GM19043 (cell line): ENCODE data around the gene ACSS2.
A peak's percentile ranks its signal among the peaks of the same experiment; 100 is the strongest.

Experiments
- ATAC-seq: cut with Tn5 transposase; IDR thresholded peaks from one replicate; pipeline ENCODE4 v1.9.1; 2021; ENCODE audit warnings: low read depth; ENCODE audit not compliant: unreplicated experiment

ACSS2 gene, protein sequence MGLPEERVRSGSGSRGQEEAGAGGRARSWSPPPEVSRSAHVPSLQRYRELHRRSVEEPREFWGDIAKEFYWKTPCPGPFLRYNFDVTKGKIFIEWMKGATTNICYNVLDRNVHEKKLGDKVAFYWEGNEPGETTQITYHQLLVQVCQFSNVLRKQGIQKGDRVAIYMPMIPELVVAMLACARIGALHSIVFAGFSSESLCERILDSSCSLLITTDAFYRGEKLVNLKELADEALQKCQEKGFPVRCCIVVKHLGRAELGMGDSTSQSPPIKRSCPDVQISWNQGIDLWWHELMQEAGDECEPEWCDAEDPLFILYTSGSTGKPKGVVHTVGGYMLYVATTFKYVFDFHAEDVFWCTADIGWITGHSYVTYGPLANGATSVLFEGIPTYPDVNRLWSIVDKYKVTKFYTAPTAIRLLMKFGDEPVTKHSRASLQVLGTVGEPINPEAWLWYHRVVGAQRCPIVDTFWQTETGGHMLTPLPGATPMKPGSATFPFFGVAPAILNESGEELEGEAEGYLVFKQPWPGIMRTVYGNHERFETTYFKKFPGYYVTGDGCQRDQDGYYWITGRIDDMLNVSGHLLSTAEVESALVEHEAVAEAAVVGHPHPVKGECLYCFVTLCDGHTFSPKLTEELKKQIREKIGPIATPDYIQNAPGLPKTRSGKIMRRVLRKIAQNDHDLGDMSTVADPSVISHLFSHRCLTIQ

DNA sequence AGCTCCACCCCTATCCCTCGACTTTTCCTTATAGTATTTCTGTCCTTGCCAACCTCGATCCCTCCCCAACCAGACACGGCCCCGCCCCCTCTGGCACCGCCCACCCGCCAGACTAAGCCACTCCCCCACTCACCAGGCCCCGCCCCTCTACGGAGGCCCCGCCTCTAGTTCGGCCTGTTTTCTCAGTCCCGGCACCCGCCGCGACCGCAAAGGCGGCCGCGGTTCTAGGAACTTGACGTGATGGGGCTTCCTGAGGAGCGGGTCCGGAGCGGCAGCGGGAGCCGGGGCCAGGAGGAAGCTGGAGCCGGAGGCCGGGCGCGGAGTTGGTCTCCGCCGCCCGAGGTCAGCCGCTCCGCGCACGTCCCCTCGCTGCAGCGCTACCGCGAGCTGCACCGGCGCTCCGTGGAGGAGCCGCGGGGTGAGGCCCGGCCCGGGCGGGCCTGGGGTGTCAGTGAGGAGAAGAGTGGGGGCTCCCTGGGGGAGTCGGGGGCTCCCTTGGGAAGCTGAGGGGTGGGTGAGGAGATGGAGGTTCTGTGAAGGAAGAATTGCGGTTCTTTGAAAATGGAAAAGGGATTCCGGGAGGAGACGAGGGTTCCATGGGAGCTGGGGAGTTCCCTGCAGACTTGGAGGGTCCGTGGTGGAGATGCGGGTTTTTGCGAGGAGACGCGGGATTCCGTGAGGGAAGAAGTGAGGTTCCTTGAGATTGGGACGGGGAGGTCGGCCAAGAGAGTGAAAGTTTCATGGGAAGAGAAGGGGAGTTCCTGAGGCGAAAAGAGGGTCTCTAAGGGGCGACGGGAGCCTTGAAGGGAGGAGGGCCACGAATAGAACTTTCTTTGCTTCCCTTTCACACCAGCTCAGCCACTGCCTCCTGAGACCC is at the start of gene ACSS2:
Gene ACSS2 (plus strand): TSS at position 207 of the 877 bp plus-strand sequence. CDS start 34 bp downstream, at position 241.
- peak; percentile 54 for ATAC-seq

DNA sequence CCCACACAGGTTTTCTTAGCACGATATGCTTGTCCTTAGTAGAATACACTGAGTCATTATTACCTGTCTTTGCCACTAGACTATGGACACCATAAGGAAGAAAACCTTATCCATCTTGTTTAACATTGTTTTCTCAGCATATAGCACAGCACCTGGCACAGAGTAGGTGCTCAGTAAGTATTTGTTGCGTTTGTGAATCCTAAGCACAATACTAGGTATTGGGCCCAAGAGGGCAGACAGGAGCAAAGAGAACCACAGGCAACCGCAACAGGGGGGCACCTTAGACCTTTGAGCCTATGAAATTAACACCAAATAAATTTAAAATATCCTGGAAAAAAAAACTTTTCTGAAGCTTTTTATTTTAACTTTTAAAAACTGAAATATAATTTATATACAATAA is 47.2 kb upstream of the ACSS2 start:
- no peak for ATAC-seq

DNA sequence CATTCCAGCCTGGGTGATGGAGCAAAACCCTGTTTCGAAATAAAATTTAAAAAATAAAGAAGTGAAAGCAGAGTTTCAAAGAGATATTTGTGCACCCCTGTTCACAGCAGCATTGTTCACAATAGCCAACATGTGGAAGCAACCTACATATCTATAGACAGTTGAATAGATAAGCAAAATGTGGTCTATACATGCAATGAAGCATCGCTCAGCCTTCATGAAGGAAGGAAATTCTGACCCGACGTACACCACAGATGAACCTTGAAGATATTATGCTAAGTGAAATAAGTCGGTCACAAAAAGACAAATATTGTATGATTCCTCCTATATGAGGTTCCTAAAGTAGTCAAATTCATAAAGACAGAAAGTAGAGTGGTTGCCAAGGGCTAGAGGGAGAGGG is 44.5 kb upstream of the ACSS2 start:
- no peak for ATAC-seq

DNA sequence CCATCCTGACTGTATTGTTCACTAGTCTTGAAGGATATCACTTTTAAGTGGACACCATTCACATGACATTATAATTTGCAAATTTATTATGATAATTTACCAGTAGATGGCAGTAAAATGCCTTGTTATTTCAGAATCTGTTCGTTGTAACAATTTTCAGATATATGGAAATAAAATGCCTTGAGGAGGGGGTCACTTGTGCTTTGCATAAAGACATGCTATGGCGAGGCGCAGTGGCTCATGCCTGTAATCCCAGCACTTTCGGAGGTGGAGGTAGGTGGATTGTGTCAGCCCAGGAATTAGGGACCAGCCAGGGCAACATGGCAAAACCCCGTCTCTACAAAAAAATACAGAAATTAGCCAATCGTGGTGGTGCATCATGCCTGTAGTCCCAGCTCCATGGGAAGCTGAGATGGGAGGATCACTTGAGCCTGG is 41.9 kb upstream of the ACSS2 start:
- ATAC-seq = no peak

DNA sequence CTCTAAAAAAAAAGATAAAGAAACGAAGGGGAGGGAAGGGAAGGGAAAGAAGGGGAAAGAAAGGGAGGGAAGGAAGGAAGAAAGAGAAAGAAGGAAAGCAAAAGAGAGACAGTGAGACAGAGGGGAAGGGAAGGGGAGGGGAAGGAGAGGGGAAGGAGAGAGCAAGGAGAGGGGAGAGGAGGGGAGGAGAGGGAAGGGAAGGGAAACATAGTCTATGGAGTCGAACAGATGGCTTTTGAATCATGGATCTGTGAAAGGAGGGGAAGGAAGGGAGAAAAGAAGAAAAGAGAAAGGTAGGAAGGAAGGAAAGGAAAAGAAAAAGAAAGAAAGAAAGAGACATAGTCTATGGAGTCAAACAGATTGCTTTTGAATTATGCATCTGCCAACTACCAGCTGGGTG is 34.3 kb upstream of the ACSS2 start:
- no peak for ATAC-seq

DNA sequence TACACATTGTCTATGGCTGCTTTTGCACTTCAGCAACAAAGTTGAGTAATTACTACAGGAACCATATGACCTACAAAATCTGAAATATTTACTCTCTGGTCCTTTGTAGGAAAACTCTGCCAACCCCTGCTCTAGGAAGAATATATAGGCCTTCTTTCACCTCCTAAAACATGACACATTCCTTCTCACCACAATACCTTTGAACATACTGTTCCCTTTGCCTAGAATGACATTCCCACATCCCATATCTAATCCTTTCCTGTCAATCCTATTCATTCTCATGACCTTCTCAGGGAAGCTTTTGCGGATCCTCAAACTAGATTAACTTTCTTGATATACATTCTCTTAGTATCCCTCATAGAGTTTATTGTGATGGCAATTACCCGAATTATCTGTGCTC is 33.0 kb upstream of the ACSS2 start:
- no peak for ATAC-seq

DNA sequence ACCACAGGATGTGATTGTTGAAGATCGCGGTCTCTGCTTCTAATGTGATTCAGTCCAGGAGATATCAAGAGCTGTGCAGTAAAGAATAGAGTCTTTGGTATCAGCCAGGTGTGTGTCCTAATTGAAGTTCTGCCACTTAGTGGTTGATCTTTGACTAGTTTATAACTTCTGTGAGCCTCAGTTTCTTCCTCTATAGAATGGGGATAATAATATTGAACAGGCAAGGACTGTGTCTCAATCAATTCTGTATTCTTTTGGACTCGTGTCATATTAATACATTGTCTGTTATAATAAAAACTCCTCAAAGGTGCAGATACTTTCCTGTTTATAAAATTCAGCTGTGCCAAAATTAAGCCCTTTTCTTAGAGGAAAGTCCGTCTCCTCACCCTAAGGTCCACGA is 27.8 kb upstream of the ACSS2 start:
- ATAC-seq = no peak

DNA sequence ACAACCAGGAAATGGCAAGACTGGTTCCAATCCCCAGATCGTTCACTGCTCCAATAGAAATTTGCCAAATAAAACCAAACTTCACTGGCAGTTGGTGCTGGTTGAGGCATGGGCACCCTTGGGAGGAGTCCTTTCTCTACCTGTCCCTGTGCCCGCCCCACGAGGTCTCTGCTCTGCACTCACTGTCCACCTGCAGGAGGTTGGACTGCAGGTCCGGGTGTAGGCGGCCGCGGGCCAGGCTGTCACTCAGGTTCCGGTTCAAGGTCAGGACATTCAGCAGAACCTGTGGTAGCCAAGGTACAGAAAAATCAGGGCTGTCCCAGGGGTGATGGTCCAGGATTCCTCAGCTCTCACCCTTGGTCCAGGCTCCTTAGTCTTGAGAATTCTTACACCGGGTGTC is 26.6 kb upstream of the ACSS2 start:
- ATAC-seq = no peak

DNA sequence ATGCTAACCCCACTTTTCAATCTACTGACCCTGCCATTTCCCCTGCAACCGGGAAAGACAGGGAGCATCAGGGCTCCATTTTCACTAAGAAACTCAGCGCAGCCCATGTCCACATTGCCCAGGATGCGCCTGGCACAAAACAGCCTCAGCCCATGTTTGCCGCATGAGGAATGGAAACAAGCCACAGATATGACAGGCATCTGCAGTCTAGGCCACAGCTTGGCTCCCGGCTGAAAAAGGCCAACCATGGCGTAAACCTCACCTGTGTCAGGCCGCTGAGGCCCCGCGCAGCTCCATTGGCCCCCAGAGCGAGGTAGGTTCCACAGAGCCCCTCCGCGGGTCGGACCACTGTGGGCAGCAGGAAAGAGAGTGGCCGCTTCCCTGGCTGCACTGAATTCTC is 25.4 kb upstream of the ACSS2 start:
- ATAC-seq = no peak

DNA sequence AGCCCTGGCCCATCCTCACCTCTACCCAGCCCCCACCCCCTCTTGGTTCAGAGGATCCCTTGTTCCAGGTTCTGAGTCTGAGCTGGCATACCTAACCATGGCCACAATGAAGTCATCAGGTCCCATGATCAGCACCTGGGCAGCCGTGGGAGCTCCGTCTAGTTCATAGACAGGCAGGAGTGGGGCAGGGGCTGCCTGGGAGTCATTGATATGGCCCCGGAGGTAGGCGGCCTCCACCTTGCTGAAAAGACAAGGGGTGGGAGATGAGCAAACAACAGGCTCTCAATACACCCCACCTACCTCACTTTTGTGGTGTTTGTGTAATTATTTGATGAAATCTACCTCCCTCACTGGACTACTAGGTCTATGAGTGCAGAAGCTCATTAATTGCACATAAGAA is 24.1 kb upstream of the ACSS2 start:
- ATAC-seq = no peak

DNA sequence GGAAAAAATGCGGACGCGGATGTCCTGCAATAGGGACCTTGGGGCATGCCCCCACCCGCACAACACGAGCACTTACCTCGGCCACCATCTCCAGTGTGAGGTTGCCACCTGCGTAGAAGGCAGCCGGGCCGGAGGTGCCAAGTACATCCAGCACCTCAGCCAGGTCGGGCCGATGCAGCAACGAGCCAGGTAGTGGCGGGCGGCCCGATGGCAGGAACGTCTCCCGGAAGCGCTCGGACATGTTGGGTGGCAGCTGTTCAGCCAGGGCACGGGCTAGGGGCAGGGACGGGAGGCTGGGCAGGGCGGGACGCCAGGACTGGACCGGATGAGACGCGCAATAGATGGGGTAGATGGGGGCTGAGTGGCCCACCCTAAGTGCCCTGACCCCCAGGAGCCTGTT is 17.0 kb upstream of the ACSS2 start:
- ATAC-seq = no peak

DNA sequence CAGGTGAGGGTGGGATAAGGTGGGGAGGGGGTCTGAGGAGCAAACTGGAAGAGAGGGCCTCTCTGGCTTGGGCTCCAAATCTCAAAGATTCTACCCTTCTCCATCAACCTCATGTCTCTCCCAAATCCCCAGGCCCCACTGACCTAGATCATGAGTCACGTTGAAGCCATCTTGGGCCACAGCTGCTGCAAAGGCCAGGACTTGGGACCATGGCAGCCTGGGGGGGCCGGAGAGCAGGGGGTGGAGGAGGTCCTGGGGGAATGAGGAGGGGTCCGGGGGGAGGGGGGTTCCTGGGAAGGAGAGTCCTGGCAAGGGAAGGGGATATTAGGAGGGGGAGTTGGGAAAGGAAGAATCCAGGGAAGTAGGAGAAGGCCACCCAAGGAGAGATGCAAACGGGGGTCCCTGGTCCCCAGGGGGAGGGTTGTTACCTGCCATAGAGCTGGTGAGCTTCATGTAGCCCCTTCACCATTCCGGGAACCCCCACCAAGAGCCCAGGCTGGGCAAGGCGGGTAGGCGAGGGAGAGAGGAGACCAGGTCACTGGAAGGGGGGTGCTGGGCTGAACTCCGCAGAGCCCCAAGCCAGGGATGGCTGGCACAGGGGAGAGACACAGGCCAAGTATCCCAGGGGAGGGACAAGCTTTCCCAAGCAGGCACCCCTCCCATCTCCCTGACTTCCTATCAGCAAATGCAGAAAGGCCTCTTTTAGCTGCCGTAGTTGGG is 16.4 kb upstream of the ACSS2 start:
- ATAC-seq = no peak

DNA sequence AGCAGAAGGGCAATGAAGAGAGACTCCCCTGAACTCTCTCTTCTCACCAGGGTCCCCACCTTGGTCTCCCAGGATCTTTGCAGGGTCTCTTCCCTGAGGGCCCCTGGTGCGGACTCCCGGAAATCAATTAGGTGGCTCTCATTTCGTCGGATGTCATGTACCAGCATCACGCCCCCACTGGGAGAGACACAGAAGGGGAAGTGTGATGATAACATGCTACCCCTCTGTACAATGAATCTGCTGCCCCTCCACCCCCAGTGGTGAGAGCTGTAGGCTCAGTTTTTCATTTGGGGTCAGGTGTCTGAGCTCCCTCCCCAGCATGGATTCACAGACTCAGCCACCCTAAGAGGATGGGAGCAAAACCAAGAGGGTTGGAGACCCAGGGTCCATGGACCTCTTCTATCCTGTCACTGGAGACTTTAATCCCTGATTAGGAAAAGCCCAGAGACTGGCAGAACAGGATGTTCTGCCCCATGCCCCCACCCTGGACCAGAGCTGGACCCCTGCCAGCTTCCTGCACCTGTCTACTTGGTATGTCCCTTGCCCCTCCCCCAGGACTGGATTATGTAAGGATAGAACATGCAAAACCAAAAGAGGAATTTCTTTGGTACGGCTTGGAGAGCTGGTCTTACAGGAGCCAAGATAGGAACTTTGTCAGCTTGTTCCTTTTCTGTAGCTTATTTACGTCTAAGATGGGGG is 14.9 kb upstream of the ACSS2 start:
- ATAC-seq = no peak

DNA sequence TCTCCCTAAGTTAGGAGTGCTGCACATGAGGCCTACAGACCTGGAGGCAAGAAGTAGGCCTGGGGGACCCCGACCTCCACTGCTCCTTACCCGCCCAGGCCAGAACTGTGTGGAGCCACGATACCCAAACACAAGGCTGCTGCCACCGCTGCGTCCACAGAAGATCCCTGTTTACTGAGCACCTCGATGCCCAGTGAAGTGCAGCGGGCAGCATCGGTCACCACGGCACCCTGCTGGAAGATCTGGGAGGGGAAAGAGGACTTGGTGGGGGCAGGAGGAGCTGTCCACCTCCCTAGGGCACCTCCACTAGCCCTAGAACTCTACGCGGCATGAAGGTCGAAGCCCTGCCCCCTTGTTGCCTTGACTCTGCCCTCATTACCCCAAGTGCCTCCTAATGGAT is 13.7 kb upstream of the ACSS2 start:
- ATAC-seq = no peak

DNA sequence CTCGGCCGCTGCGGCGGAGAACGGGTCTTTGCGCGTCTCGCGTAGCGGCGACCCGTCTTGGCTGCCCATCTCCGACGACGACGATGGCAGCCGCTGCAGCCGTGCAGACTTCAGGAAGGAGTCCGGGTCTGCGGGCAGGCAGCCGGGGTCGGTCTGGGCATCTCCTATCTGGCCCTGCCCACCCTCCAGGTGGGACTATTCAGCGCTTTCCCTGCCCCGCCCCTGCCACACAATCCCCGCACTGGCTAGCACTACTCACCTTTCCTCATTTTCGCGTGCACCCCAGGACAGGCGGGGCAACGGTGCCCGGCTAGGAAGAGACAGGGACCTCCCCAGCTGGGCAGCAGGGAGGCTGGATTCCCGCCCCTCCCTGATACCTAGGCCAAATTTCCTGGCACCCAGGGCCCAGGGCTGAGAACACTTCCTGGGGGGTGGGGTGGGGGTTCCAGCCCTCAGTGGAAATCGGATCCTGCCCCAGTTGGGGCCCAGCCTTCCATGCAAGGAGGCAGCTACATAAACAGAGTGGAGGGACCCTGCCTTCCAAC is 12.9 kb upstream of the ACSS2 start:
- ATAC-seq = no peak

DNA sequence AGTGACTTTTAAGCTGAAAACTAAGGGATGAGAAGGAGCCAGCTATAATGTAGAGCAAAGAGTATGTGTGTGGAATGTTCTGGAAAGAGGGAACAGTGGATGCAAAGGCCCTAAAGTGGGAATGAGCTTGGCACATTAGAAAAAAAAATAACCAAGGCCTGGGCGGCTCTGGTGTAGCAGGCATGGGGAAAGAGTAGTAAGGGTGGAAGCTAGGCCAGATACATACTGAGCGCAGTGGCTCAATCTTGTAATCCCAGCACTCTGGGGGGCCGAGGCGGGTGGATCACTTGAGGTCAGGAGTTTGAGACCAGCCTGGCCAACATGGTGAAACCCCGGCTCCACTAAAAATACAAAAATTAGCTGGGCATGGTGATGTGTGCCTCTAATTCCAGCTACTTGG is 12.2 kb upstream of the ACSS2 start:
- no peak for ATAC-seq

DNA sequence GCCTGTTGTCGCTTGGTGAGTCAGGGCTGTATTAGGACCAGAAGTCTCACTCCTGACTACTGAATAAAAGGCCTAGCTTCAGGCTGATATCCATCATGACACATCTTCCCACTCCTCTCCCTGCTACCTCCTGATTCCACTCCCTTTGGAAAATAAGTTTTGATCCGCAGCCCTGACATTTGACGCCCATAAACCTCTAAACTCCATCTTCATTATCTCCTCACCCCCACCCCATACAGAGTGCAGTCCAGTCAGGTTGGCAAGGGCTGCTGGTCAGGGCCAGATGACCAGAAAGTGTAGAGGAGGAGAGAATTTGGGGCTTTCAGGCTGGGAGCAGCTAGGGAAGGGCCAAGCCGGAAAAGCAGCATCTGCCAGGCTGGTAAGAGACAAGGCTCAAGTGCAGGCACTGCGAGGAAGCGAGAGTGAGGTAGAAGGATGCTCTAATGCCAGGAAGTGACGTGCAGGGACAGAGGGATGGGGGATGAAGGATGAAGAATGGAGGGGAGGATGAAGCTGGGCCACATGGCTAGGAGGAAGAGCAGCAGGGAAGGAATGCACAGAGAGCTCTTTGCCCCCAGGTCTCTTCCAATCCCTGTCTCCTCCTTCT is 5.0 kb upstream of the ACSS2 start:
- no peak for ATAC-seq

DNA sequence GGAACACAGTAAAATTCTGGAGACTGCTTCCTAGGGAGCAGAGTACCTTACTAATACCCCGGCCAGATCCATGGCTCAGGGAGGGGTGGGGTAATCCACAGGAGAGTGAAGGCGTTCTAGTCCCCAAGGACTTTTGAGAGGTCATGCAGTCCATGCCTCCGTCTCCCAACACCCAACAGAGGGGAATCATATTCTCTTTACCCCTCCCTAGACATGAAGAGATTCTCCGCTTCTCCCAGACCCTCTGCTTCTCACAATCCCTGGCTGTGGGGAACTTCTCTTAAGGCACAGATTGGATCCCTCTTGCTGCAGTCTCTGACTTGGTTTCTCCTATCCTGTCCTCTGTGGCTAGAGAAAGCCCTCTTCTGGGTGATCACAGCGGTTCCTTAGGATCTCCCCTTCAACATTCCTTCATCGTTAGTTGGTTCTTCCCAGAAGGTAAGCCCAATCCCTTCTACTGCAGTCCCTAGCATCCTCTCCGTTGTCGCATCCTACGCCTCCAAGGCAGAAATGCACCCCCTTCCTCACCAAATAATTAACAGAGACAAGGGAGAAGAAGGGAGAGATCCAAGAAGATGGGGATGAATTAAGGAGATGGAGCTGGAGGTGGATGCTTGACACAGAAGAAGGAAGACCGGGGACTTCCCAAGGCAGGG is 4.3 kb upstream of the ACSS2 start:
- no peak for ATAC-seq
